ENCODE measurements around the gene SPR.

The SPR gene

DNA sequence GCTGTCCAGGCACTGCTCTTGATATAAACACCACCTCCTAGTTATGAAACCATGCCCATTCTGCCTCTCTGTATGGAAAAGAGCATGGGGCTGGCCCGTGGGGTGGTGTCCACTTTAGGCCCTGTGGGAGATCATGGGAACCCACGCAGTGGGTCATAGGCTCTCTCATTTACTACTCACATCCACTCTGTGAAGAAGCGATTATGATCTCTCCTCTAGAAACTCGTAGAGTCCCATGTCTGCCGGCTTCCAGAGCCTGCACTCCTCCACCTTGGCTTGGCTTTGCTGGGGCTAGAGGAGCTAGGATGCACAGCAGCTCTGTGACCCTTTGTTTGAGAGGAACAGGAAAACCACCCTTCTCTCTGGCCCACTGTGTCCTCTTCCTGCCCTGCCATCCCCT, 46.0 kb downstream of the SPR start:
- DNase-seq, result no peak

DNA sequence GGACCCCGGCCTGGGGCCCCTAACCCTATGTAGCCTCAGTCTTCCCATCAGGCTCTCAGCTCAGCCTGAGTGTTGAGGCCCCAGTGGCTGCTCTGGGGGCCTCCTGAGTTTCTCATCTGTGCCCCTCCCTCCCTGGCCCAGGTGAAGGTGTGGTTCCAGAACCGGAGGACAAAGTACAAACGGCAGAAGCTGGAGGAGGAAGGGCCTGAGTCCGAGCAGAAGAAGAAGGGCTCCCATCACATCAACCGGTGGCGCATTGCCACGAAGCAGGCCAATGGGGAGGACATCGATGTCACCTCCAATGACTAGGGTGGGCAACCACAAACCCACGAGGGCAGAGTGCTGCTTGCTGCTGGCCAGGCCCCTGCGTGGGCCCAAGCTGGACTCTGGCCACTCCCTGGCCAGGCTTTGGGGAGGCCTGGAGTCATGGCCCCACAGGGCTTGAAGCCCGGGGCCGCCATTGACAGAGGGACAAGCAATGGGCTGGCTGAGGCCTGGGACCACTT, 46.5 kb downstream of the SPR start:
- DNase-seq, result no peak

DNA sequence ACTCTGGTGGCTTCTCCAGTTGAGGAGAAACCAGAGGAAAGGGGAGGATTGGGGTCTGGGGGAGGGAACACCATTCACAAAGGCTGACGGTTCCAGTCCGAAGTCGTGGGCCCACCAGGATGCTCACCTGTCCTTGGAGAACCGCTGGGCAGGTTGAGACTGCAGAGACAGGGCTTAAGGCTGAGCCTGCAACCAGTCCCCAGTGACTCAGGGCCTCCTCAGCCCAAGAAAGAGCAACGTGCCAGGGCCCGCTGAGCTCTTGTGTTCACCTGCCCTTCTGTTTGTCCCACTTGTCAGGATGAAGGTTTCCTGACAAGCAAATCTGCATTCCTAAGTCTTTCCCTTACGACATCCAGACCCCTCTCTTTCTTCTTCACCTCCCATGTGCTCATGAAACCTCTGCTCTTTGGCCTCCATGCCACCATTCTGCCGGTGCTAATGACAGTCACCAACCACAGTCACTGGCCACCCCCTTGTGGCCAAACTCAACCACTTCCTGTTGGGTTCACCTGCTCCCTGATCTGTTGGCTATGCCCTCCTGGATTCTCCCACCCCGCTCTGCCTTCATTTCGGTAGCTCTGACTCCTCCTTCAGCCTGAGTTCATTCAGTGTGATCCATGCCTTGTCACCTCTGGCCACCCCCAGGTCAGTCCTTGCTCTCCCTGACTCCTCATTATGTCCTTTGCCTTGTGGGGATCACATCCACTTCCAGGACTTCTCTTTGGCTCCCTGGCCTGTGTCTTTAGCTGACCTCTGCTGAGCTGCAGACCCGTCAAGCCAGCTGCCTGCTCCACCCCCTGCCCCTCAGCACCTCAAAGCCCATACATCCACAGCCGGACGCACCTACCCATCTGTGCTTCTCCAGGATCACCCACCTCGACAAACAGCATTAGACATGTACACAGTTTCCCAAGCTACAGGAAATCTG, 47.7 kb downstream of the SPR start:
- no peak for DNase-seq

DNA sequence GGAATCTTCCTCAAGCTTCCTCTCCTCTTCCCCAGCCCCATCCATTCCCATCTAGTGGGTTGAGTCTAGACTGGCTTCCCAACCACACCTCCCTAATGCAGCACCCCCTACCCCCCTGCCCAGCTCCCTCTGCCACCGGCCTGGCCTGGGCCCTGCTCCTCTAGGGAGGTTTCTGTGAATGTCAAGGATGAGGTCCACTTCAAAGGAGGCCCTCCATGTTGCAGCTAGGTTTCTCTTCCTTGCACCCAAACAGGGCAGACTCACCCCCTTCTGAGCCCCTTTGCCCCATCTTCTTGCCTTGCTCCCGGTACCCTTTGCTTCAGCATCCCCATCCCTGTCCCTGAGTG, 48.4 kb downstream of the SPR start:
- no peak for DNase-seq

DNA sequence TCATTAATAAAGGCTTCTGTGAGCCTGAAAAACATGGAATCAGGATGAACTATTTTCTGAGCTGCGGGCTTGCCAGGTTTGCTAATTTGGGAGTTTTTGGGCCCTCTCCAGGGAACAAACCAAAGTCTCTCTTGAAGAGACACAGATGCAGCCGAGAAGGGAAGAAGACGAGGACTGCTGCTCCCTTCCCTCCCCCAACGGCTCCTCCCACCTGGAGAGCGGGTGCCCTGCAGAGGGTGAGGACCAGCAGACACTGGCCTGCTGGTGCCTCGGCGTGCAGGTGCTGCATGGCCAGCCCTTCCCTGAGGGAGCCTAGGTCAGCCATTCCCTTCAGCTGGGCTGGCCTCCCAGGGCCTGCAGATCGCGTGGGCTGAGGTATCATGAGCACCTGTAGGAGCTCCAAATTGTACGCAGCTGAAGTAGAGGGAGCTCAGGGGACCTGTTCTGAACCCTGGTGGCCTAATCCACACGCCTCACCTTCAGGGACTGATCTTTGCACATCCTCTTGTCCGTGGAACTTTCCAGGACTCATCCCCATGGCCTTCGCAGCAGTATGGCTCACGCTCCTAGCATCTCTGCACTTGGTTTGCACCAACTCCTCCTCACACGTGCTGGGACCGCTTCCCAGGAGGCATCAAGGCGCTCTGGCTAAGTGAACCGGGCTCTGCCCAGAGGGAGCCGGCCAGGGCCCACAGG, 49.6 kb downstream of the SPR start:
- DNase-seq, result no peak

DNA sequence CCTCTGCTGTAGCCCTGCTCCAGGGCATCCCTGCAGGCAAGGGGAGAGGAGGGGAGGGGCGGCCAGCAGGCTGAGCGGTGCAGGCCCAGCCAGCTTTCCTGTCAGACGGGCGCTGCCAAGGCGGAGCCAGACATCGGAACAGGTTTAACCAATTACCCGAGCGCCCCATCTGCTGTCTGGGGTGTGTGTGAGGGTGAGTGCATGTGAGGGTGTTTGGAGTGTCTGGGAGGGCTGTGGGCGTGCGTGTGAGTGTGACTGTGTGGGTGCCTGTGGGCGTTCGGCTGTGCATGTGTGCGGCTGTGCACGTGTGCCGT, 50.1 kb downstream of the SPR start:
- DNase-seq, result no peak

DNA sequence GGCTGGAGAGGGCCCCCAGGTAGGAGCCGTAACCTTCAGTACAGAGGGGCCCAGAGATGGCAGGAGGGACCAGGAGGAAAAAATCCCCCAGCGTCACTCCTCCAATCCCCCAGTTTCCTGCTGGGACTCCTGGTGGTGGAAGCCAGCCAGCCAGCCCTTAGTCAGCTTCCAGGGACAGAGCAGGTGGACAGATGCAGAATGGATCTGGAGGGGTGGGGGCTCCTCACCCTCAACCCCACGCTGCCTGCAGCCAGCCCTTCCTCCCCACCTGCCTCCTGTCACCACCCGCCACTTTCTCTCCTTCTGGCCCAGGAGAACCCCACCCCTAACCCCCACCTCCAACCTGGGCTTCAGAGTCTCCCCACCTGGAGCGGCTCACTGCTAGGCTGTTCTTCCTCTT, 51.2 kb downstream of the SPR start:
- DNase-seq, result no peak

DNA sequence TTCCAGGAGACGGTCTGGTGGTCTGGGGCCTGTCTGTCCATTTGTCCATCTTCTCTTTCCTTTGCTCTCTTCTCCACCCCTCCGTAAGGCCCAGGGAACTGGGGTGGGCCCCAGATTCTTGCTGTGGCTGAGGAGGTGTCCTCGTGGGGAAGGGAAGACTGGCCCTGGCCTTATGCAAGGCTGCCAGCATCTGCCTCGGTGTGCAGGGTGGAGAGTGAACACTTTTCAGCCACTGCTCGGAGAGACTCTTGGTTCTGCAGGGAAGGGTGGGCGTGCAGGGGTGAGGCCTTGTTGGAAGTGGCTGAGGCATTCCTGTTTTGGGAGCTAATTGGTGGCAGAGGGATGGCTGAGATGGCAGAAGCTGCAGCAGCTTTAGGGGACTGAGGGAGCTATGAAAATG, 53.2 kb downstream of the SPR start:
- no peak for DNase-seq

DNA sequence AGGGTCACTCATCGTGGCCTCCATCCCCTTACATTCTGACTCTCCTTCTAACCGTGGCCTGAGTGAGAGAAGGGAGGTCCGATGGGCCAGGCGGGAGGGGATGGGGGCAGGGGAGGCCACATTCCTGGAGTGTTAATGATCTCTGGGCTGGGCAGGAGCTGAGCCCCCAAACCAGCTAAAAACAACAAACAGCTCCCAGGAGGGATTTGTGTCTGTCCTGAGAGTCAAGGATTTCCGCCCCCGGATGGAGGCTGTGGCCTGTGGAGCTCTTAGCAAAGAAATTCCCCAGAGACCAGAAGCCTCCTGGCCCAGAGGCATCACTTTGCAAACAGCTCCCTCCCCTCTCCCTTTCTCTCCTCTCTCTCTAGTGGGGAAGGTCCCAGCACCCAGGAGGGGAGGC, 53.6 kb downstream of the SPR start:
- DNase-seq, result peak; percentile 71

Data from islet precursor cell (in vitro differentiated cells).